Activated T-cell treated with anti-CD3 and anti-CD28 coated beads, Interleukin-2, amount 50 U/mL, for 24 hours (primary cell): ENCODE results near the gene RPS13.
"Not testable (repeated sequence)": the region's sequence is repeated elsewhere in the genome, so short reads cannot be mapped to it uniquely, and the experiment has no call there.

Experiments
- DNase-seq: peaks from one replicate; pipeline ENCODE4 v3.0.0-alpha.2; 2020
- H3K27ac Mint-ChIP-seq: 2 replicates; pipeline ENCODE4 v1.8.0; 2020; ENCODE audit warnings: mild to moderate bottlenecking, mixed read lengths
- H3K27me3 Mint-ChIP-seq: 2 replicates; pipeline ENCODE4 v1.8.0; 2020; ENCODE audit warnings: mixed read lengths
- H3K36me3 Mint-ChIP-seq: 2 replicates; pipeline ENCODE4 v1.8.0; 2020; ENCODE audit warnings: low read depth, mixed read lengths
- H3K4me1 Mint-ChIP-seq: 2 replicates; pipeline ENCODE4 v1.8.0; 2020; ENCODE audit warnings: low read depth, mixed read lengths
- H3K4me3 Mint-ChIP-seq: 2 replicates; pipeline ENCODE4 v1.8.0; 2020; ENCODE audit warnings: mild to moderate bottlenecking, moderate library complexity, mixed read lengths
- H3K9me3 Mint-ChIP-seq: 2 replicates; pipeline ENCODE4 v1.8.0; 2020; ENCODE audit warnings: mixed read lengths

Gene RPS13

DNA sequence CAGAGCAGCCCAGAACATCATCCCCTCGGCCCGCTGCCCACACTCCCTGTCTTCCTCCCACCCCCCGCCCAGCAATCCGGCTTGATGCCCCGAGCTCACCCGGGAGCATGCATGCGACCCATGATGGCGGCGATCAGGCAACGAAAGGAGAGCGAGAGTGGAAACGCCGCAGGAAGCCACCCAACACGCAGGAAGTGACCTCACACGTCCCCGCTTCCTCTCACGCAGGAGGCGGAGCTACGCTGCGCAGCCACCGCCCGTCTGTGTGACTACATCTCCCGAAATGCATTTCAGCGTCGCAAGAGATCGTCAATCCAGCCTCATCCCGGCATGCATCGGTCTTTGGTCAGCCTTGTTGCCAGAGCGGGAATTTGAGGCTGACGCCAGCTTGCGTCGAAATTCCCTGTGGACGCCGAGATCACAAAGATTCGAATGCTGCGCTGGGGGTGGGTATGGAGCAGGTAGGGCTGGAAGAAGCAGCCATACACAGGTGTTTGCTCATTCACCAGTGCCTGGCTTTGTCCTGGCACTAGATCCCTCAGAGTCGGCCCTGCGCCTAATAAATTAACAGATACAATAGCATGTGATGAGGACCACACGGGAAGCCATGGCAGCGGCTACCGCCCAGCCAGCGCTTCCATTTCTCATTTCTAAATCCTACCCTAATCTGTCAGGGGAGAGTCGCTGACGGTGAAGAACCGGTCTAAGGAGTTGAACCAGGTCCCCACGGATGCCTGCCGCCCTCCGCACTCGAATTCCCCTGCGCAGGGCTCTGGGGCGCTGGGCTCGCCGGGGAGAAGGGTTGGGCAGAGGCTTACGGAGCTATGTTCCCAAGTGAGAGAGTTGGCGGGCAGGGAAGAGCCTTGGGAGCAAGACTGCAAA is at the start of gene RPS13:
Gene RPS13 (minus strand): TSS at position 148 of the 882 bp plus-strand sequence. CDS start 26 bp downstream, at position 122.
- H3K4me1 Mint-ChIP-seq, result peaks cover 38% of the 10 kb centered on the region
- H3K9me3 Mint-ChIP-seq, result no peaks in the 10 kb centered on the region
- H3K36me3 Mint-ChIP-seq, result peaks cover 66% of the 10 kb centered on the region
- DNase-seq, result peak; percentile 93
- H3K27me3 Mint-ChIP-seq, result no peaks in the 10 kb centered on the region
- H3K27ac Mint-ChIP-seq, result peak within 1 kb of the TSS; percentile 98
- peak within 1 kb of the TSS; percentile 90 for H3K4me3 Mint-ChIP-seq

DNA sequence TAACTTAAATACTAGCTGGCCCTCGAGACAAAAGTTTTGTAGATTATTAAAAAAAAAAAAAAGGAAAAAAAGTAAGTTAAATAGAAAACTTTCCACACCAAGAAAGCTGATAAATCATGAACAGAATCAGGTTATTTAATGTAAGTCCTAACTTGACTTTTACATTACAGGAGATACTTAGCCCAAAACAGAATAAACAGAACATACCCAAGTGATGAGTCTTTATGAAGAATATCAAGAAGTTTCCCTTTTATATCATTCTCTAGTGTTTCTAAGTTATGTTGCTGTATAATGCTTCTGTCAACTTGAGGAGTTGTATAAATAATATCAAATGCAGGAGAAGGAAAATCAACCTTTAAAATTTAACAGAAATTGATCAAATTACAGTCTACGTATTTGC is 44.5 kb upstream of the RPS13 start:
- Mint-ChIP-seq H3K36me3 (peaks cover 53% of the 10 kb centered on the region), H3K4me1 (no peaks in the 10 kb centered on the region), H3K27me3 (no peaks in the 10 kb centered on the region), H3K27ac (no peak overlapping the region), H3K9me3 (no peaks in the 10 kb centered on the region), H3K4me3 (no peak overlapping the region)
- DNase-seq, result no peak

GRCh38 chr11:17117262-17117661 is 39.8 kb upstream of the RPS13 start:
- H3K27me3 Mint-ChIP-seq, result no peaks in the 10 kb centered on the region
- H3K4me3 Mint-ChIP-seq, result no peak overlapping the region
- no peak overlapping the region for H3K27ac Mint-ChIP-seq
- DNase-seq, result no peak
- peaks cover 65% of the 10 kb centered on the region for H3K36me3 Mint-ChIP-seq
- peaks cover 3% of the 10 kb centered on the region for H3K4me1 Mint-ChIP-seq
- H3K9me3 Mint-ChIP-seq, result no peaks in the 10 kb centered on the region

- H3K4me3 Mint-ChIP-seq, result no peak overlapping the region
Measured at GRCh38 chr11:17116117-17116516, 38.6 kb upstream of the RPS13 start.

DNA sequence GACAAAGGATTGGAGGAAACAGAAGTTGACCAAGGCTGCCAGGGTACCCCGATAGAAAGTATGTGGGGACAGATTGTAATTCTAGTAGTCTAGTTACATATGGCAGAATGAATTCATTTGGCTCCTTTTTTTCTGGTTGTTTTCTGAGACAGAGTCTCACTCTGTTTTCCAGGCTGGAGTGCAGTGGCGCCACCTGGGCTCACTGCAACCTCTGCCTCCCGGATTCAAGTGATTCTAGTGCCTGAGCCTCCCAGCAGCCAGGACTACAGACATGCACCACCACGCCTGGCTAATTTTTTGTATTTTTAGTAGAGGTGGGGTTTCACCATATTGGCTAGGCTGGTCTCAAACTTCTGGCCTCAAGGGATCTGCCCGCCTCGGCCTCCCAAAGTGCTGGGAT is 30.3 kb upstream of the RPS13 start:
- not testable (repeated sequence) for H3K9me3 Mint-ChIP-seq

More at GRCh38 chr11:17116117-17116516, 38.6 kb upstream of the RPS13 start:
- H3K27ac Mint-ChIP-seq, result no peak overlapping the region
- H3K4me1 Mint-ChIP-seq, result peaks cover 3% of the 10 kb centered on the region
- H3K27me3 Mint-ChIP-seq, result no peaks in the 10 kb centered on the region
- no peak for DNase-seq
- peaks cover 64% of the 10 kb centered on the region for H3K36me3 Mint-ChIP-seq
- no peaks in the 10 kb centered on the region for H3K9me3 Mint-ChIP-seq

DNA sequence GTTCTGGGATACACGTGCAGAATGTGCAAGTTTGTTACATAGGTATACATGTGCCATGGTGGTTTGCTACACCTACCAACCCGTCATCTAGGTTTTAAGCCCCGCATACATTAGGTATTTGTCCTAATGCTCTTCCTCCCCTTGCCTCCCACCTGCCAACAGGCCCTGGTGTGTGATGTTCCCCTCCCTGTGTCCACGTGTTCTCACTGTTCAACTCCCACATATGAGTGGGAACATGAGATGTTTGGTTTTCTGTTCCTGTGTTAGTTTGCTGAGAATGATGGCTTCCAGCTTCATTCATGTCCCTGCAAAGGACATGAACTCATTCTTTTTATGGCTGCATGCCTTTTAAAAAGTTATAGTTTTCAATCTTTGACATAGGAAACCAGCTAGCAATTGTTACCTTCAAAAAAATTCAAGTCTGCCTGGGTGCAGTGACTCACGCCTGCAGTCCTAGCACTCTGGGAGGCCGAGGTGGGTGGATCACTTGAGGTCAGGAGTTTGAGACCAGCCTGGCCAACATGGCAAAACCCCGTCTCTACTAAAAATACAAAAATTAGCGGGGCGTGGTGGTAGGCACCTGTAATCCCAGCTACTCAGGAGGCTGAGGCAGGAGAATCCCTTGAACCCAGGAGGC is 28.1 kb upstream of the RPS13 start:
- DNase-seq, H3K27ac Mint-ChIP-seq, H3K4me1 Mint-ChIP-seq, H3K27me3 Mint-ChIP-seq, H3K4me3 Mint-ChIP-seq, H3K9me3 Mint-ChIP-seq: not testable (repeated sequence)
- peaks cover 68% of the 10 kb centered on the region for H3K36me3 Mint-ChIP-seq

More for the DNA sequence above, 30.3 kb upstream of the RPS13 start:
- DNase-seq, H3K4me3 Mint-ChIP-seq, H3K27ac Mint-ChIP-seq, H3K4me1 Mint-ChIP-seq, H3K27me3 Mint-ChIP-seq: not testable (repeated sequence)
- peaks cover 68% of the 10 kb centered on the region for H3K36me3 Mint-ChIP-seq

DNA sequence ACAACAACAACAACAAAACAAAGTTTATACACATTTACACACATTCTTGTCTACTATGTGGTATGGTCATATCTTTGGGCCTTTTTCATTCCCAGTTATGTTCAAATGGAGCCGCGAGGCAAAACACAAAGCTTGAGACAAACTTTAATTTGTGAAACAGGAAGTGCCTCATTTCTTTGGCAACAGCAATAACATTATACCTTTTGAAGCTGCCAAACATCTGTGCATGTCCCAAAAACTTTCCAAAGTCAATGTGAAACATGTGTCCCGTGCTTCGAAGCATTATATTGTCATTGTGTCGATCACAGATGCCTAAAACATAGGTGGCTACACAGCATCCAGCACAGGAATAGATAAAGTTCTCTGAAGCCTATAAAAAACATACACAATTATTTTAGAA is 25.0 kb upstream of the RPS13 start:
- H3K9me3 Mint-ChIP-seq, result no peaks in the 10 kb centered on the region
- no peak for DNase-seq
- H3K36me3 Mint-ChIP-seq, result peaks cover 69% of the 10 kb centered on the region
- H3K27me3 Mint-ChIP-seq, result no peaks in the 10 kb centered on the region
- H3K4me3 Mint-ChIP-seq, result no peak overlapping the region
- H3K4me1 Mint-ChIP-seq, result no peaks in the 10 kb centered on the region
- no peak overlapping the region for H3K27ac Mint-ChIP-seq

GRCh38 chr11:17098658-17099057 is 21.2 kb upstream of the RPS13 start:
- Mint-ChIP-seq H3K27me3 (no peaks in the 10 kb centered on the region), H3K9me3 (no peaks in the 10 kb centered on the region), H3K36me3 (peaks cover 65% of the 10 kb centered on the region), H3K27ac (peak overlapping the region; percentile 23), H3K4me3 (no peak overlapping the region), H3K4me1 (no peaks in the 10 kb centered on the region)
- no peak for DNase-seq

DNA sequence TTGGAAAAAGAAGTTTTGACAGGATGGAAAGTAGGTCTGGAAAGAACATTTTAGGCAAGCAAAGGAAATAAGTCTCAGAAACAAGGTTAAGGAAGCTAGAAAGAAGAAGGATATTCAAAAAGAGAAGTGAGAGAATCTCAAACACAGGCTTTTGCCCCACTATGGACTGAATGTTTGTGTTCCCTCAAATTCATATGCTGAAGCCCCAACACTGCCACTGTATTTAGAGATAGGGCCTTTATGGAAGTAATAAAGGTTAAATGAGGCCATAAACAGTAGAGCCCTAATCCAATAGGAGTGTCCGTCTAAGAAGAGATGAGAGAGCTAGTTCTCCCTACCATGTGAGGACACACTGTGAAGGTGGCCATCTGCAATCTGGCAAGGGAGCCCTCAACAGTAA is 20.6 kb upstream of the RPS13 start:
- no peak for DNase-seq
- H3K4me1 Mint-ChIP-seq, result no peaks in the 10 kb centered on the region
- H3K27ac Mint-ChIP-seq, result peak overlapping the region; percentile 23
- peaks cover 66% of the 10 kb centered on the region for H3K36me3 Mint-ChIP-seq
- H3K9me3 Mint-ChIP-seq, result no peaks in the 10 kb centered on the region
- H3K4me3 Mint-ChIP-seq, result no peak overlapping the region
- H3K27me3 Mint-ChIP-seq, result no peaks in the 10 kb centered on the region

DNA sequence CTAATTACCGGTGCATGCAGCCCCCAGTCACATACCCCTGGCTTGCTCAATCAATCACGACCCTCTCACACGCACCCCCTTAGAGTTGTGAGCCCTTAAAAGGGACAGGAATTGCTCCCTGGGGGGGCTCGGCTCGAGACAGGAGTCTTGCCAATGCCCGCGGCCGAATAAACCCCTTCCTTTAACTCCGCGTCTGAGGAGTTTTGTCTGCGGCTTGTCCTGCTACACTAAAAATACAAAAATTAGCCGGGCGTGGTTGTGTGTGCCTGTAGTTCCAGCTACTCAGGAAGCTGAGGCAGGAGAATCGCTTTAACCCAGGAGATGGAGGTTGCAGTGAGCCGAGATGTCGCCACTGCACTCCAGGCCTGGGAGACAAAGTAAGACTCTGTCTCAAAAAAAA is 8.5 kb upstream of the RPS13 start:
- not testable (repeated sequence) for H3K4me3 Mint-ChIP-seq, H3K27ac Mint-ChIP-seq, H3K4me1 Mint-ChIP-seq, H3K27me3 Mint-ChIP-seq, DNase-seq, H3K9me3 Mint-ChIP-seq
- peaks cover 24% of the 10 kb centered on the region for H3K36me3 Mint-ChIP-seq

DNA sequence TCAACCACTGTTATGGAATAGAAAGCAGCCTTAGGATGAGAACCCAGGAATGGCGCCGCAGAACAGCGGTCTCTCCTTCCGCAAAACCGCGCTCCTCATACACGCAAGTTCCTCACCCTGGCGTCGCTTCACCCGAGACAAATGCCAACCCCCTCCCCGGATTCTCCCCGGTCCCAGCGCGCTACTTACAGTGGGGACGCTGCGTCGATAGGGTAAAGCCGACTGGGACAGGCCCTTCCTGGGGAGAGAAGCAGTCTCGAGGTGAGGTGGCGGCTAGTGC is 287 bp downstream of the RPS13 start:
- Mint-ChIP-seq H3K27ac (peak overlapping the region; percentile 98), H3K9me3 (no peaks in the 10 kb centered on the region), H3K4me3 (peak overlapping the region; percentile 90), H3K36me3 (peaks cover 72% of the 10 kb centered on the region), H3K27me3 (no peaks in the 10 kb centered on the region), H3K4me1 (peaks cover 38% of the 10 kb centered on the region)
- DNase-seq, result no peak

DNA sequence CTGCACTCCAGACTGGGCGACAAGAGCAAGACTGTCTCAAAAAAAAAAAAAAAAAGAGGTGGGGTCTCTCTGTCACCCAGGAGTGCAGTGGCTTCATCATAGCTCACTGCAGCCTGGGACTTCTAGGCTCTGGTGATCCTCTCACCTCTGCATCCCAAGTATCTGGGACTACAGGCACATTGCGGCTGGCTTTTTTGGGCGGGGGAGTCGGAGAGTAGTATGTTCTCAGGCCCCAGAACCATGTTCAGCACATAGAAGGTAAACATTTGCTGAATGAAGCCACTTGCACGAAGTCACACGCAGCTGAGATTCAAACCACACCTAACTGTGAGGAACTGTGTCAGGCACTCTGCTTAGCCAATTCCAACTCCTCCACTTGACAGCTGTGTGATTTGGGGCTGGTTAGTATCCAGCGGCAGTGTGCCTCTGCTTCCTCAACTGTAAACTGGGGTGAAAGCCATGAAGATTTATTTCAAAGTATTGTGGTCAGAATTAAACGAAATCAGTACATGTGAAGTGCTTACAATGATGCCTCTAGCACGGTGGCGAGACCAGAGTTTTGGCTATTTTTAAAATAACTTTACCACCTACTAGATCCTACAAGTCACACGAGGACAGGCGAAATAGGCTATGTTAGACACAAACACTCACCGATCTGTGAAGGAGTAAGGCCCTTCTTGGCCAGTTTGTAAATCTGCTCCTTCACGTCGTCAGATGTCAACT is 789 bp downstream of the RPS13 start:
- peak overlapping the region; percentile 90 for H3K4me3 Mint-ChIP-seq
- H3K9me3 Mint-ChIP-seq, result no peaks in the 10 kb centered on the region
- no peaks in the 10 kb centered on the region for H3K27me3 Mint-ChIP-seq
- peaks cover 75% of the 10 kb centered on the region for H3K36me3 Mint-ChIP-seq
- DNase-seq, result peak; percentile 48
- H3K27ac Mint-ChIP-seq, result peak overlapping the region; percentile 98
- H3K4me1 Mint-ChIP-seq, result peaks cover 38% of the 10 kb centered on the region

DNA sequence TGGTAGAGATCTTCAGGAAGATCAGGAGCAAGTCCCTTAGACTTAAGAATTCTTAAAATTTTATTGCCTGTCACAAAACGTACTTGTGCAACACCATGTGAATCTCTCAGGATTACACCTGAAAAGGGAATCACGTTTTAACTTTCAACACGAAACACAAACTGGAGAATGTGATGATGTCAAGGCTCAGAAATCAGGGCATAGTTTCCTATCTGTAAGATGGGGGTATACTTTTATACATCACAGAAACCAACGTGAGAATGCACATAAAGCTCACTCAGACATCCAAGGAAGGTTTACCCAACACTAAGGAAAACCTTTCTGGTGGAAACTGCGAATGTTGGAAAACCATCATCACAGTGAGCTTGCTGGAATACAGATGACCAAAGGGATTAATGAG is 2.0 kb downstream of the RPS13 start:
- no peak for DNase-seq
- Mint-ChIP-seq H3K9me3 (no peaks in the 10 kb centered on the region), H3K4me3 (peak overlapping the region; percentile 90), H3K27ac (peak overlapping the region; percentile 98), H3K27me3 (no peaks in the 10 kb centered on the region), H3K4me1 (peaks cover 38% of the 10 kb centered on the region), H3K36me3 (peaks cover 75% of the 10 kb centered on the region)

DNA sequence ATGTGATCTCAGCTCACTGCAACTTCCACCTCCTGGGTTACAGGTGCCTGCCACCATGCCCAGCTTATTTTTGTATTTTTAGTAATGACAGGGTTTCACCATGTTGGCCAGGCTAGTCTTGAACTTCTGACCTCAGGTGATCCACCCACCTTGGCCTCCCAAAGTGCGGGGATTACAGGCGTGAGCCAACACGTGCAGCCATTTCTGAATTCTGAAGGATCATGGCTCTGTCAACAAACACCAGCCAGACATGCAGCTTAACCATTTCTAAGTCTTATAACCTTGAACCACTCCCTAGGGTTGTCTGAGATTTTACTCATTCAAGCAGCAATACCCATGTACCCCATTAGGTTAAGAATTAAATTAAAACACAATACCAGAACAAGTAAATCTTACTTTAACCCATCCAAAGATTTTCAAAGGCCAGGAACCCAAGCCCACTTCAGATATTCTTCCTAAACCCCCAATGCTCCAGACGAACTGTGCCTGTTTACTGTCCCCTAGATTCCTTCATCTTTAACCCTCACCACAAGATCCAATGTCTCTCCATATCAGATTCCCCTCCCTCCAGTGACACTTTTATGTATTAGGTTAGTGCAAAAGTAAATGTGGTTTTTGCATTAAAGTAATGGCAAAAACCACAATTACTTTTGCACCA is 4.0 kb downstream of the RPS13 start:
- DNase-seq, result peak; percentile 36
- H3K4me1 Mint-ChIP-seq, result peaks cover 31% of the 10 kb centered on the region
- peak overlapping the region; percentile 90 for H3K4me3 Mint-ChIP-seq
- H3K9me3 Mint-ChIP-seq, result no peaks in the 10 kb centered on the region
- H3K36me3 Mint-ChIP-seq, result peaks cover 65% of the 10 kb centered on the region
- H3K27ac Mint-ChIP-seq, result peak overlapping the region; percentile 98
- H3K27me3 Mint-ChIP-seq, result no peaks in the 10 kb centered on the region
